Subcutaneous adipose tissue (tissue), 4 donors: ENCODE measurements around the gene NIFK. TPM values are rescaled to one million over a fixed set of nuclear protein-coding genes. Genes with fewer than 3 reads are reported as not detected.

Experiments used
- total RNA-seq, 4 donors: library from RNA; depleted of rRNA; stranded (reverse); fragments of >200 nt; gene quantifications; one replicate each; pipeline ENCODE4 v1.1.0, GENCODE V29; 2016
- TF ChIP-seq, protein P1 (sequence below): fragments of 450-650 bp; IDR thresholded peaks from one replicate; pipeline ENCODE4 v1.5.1; 2016; ENCODE audit warnings: low read depth, mild to moderate bottlenecking, control low read depth, antibody characterized with exemption, moderate library complexity

Gene NIFK
- total RNA-seq, 4 donors from 2014 or later, result 18.7 to 102 (median 33.0) TPM

DNA sequence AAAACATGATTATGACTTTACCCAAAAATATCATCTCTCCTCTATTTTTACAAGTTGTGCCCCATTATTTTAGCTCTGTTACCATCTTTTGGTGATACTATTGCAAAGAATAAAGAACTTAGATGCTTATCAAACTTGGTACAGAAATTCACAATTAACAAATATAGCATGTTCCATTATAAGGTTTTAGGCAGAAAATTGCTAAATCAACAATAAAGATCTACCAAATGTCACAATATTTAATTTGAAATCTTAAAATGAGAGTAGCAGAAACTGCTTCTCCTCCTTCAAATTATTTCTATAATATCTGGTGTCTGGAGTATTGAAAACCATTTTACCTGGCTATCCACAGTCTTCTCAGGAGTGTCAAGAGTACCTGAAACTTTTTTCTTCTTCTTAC is 8.7 kb downstream of the NIFK start:
- TF ChIP-seq, protein P1, sequence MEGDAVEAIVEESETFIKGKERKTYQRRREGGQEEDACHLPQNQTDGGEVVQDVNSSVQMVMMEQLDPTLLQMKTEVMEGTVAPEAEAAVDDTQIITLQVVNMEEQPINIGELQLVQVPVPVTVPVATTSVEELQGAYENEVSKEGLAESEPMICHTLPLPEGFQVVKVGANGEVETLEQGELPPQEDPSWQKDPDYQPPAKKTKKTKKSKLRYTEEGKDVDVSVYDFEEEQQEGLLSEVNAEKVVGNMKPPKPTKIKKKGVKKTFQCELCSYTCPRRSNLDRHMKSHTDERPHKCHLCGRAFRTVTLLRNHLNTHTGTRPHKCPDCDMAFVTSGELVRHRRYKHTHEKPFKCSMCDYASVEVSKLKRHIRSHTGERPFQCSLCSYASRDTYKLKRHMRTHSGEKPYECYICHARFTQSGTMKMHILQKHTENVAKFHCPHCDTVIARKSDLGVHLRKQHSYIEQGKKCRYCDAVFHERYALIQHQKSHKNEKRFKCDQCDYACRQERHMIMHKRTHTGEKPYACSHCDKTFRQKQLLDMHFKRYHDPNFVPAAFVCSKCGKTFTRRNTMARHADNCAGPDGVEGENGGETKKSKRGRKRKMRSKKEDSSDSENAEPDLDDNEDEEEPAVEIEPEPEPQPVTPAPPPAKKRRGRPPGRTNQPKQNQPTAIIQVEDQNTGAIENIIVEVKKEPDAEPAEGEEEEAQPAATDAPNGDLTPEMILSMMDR, result no peak

- TF ChIP-seq, protein P1, result no peak
Observed at GRCh38 chr2:121727332-121727731, 9.3 kb downstream of the NIFK start.

GRCh38 chr2:121723316-121723715 is 13.4 kb downstream of the NIFK start:
- TF ChIP-seq, protein P1, result no peak

DNA sequence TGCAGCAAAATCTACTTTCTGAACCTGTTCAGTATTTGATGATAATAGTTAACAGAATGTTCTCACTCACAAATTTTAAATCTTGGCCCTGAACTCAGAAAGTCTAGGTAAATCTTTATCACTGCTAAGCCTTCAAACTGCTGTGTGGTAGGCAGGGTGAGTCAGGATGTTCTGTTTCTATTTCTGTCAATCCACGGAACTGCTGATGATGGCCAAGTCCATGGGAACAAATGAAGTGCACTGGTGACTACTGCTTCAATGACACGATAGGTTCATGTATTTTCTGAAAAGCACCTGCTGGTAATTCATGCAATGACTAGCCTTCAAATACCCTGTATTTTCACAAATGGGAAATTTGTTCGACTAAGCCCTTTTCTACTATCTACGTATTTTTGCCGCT is 14.2 kb downstream of the NIFK start:
- TF ChIP-seq, protein P1, result no peak

- TF ChIP-seq, protein P1, result no peak
Observed at GRCh38 chr2:121721926-121722325, 14.7 kb downstream of the NIFK start.

- TF ChIP-seq, protein P1, result no peak
Observed at GRCh38 chr2:121717529-121717928, 19.1 kb downstream of the NIFK start.

- TF ChIP-seq, protein P1, result no peak
Observed at GRCh38 chr2:121716126-121716525, 20.5 kb downstream of the NIFK start.
